GM19035 (cell line): Measurements from ENCODE around the gene CWC15.
"Not testable (repeated sequence)": the region's sequence is repeated elsewhere in the genome, so short reads cannot be mapped to it uniquely, and the experiment has no call there.

Experiments
- ATAC-seq: cut with Tn5 transposase; IDR thresholded peaks from one replicate; pipeline ENCODE4 v1.9.1; 2021; ENCODE audit not compliant: unreplicated experiment

Gene CWC15

GRCh38 chr11:94956963-94957362, 16.4 kb downstream of the CWC15 start:
- ATAC-seq, result no peak

- no peak for ATAC-seq
Measured at GRCh38 chr11:94954753-94955152, 18.6 kb downstream of the CWC15 start.

- no peak for ATAC-seq
Measured at GRCh38 chr11:94948070-94948617, 25.2 kb downstream of the CWC15 start.

GRCh38 chr11:94946812-94947211, 26.5 kb downstream of the CWC15 start:
- ATAC-seq, result no peak

GRCh38 chr11:94941131-94941530, 32.2 kb downstream of the CWC15 start:
- no peak for ATAC-seq

GRCh38 chr11:94939346-94939745, 34.0 kb downstream of the CWC15 start:
- ATAC-seq, result no peak

- no peak for ATAC-seq
Measured at GRCh38 chr11:94938095-94939055, 35.0 kb downstream of the CWC15 start.

GRCh38 chr11:94934846-94935245, 38.5 kb downstream of the CWC15 start:
- no peak for ATAC-seq

- ATAC-seq, result no peak
Measured at GRCh38 chr11:94934362-94934761, 39.0 kb downstream of the CWC15 start.

GRCh38 chr11:94933223-94934130, 39.9 kb downstream of the CWC15 start:
- ATAC-seq, result no peak

- no peak for ATAC-seq
Measured at GRCh38 chr11:94932503-94932902, 40.9 kb downstream of the CWC15 start.

GRCh38 chr11:94932072-94932471, 41.3 kb downstream of the CWC15 start:
- ATAC-seq, result not testable (repeated sequence)

GRCh38 chr11:94928117-94928990, 45.0 kb downstream of the CWC15 start:
- no peak for ATAC-seq

GRCh38 chr11:94926698-94927237, 46.6 kb downstream of the CWC15 start:
- no peak for ATAC-seq

GRCh38 chr11:94926271-94926625, 47.1 kb downstream of the CWC15 start:
- ATAC-seq, result no peak

- ATAC-seq, result no peak
Measured at GRCh38 chr11:94925422-94926270, 47.7 kb downstream of the CWC15 start.

GRCh38 chr11:94924612-94925011, 48.7 kb downstream of the CWC15 start:
- ATAC-seq, result no peak

- ATAC-seq, result no peak
Measured at GRCh38 chr11:94924171-94924572, 49.2 kb downstream of the CWC15 start.

- no peak for ATAC-seq
Measured at GRCh38 chr11:94923004-94923334, 50.4 kb downstream of the CWC15 start.
